HepG2 (cell line): ENCODE measurements around the gene TBC1D25. TPM values are rescaled to one million over a fixed set of nuclear protein-coding genes. Genes with fewer than 3 reads are reported as not detected.

ENCODE experiments used
- BCL6 ChIP-seq: IDR thresholded peaks from 2 replicates; pipeline ENCODE4 v1.6.1; 2016; ENCODE audit warnings: missing genetic modification reagents, missing compliant biosample characterization
- CC2D1A ChIP-seq: sonication (generic); formaldehyde crosslinking; IDR thresholded peaks from 2 replicates; pipeline ENCODE4 v1.8.1; 2023; ENCODE audit warnings: mild to moderate bottlenecking, missing genetic modification reagents
- CREM ChIP-seq, 2 experiments: sonication (generic) in 1 of 2; formaldehyde crosslinking in 1 of 2; IDR thresholded peaks; 2 replicates each; pipeline versions ENCODE4 v1.4.0 to v1.6.1; 2016 to 2020; ENCODE audit warnings: antibody characterized with exemption in 1 of 2, mild to moderate bottlenecking in 1 of 2, missing genetic modification reagents in 1 of 2
- ELF3 ChIP-seq: IDR thresholded peaks from 2 replicates; pipeline ENCODE4 v1.6.1; 2016; ENCODE audit warnings: missing genetic modification reagents, missing compliant biosample characterization
- FOXC1 ChIP-seq: sonication (generic); formaldehyde crosslinking; IDR thresholded peaks from 2 replicates; pipeline ENCODE4 v1.8.0; 2022; ENCODE audit warnings: mild to moderate bottlenecking, missing genetic modification reagents, borderline replicate concordance
- GATA4 ChIP-seq: sonication (generic); IDR thresholded peaks from 2 replicates; pipeline ENCODE4 v1.6.1; 2016; ENCODE audit warnings: antibody characterized with exemption, low read depth, borderline replicate concordance
- HMGA1 ChIP-seq: sonication (generic); formaldehyde crosslinking; conservative IDR thresholded peaks from 2 replicates; pipeline ENCODE4 v1.4.0; 2020; ENCODE audit warnings: missing genetic modification reagents
- ISX ChIP-seq: sonication (generic); formaldehyde crosslinking; conservative IDR thresholded peaks from 2 replicates; pipeline ENCODE4 v1.5.0; 2020; ENCODE audit warnings: missing genetic modification reagents
- KDM3A ChIP-seq: IDR thresholded peaks from 2 replicates; pipeline ENCODE4 v1.6.1; 2018; ENCODE audit warnings: low read depth, missing compliant biosample characterization
- MBNL3 ChIP-seq: fragments of 250-450 bp; sonication (Bioruptor Pico); conservative IDR thresholded peaks from 2 replicates; pipeline ENCODE4 v1.8.0; 2022; ENCODE audit warnings: mild to moderate bottlenecking, inconsistent platforms
- PAF1 ChIP-seq: IDR thresholded peaks from 2 replicates; pipeline ENCODE4 v1.6.1; 2016; ENCODE audit warnings: missing genetic modification reagents, missing compliant biosample characterization
- SMC3 ChIP-seq: IDR thresholded peaks from 2 replicates; pipeline ENCODE4 v1.6.1; 2011; ENCODE audit warnings: low read length, improper control_type of control experiment
- STAG1 ChIP-seq: sonication (generic); formaldehyde crosslinking; IDR thresholded peaks from 2 replicates; pipeline ENCODE4 v1.4.0; 2020; ENCODE audit warnings: missing genetic modification reagents
- ZIK1 ChIP-seq: sonication (generic); formaldehyde crosslinking; IDR thresholded peaks from 2 replicates; pipeline ENCODE4 v1.5.0; 2020; ENCODE audit warnings: mild to moderate bottlenecking, low read depth, missing genetic modification reagents, borderline replicate concordance
- ZMYM3 ChIP-seq: sonication (generic); formaldehyde crosslinking; IDR thresholded peaks from 2 replicates; pipeline ENCODE4 v1.5.1; 2020; ENCODE audit warnings: mild to moderate bottlenecking, missing genetic modification reagents
- ZNF10 ChIP-seq: sonication (generic); formaldehyde crosslinking; IDR thresholded peaks from 2 replicates; pipeline ENCODE4 v1.4.0; 2020; ENCODE audit warnings: mild to moderate bottlenecking, low read depth, missing genetic modification reagents, borderline replicate concordance
- ZNF30 ChIP-seq: sonication (generic); formaldehyde crosslinking; IDR thresholded peaks from 2 replicates; pipeline ENCODE4 v1.5.0; 2020; ENCODE audit warnings: mild to moderate bottlenecking, missing genetic modification reagents
- ZNF510 ChIP-seq: sonication (generic); formaldehyde crosslinking; IDR thresholded peaks from 2 replicates; pipeline ENCODE4 v1.4.0; 2020; ENCODE audit warnings: low read depth, mild to moderate bottlenecking, missing genetic modification reagents
- ZNF543 ChIP-seq: sonication (generic); formaldehyde crosslinking; IDR thresholded peaks from 2 replicates; pipeline ENCODE4 v1.4.0; 2020; ENCODE audit warnings: mild to moderate bottlenecking, missing genetic modification reagents
- ZNF788 ChIP-seq: sonication (generic); formaldehyde crosslinking; IDR thresholded peaks from 2 replicates; pipeline ENCODE4 v1.5.0; 2020; ENCODE audit warnings: mild to moderate bottlenecking, missing genetic modification reagents, borderline replicate concordance
- polyA plus RNA-seq, 8 experiments: library from polyadenylated mRNA; depleted of rRNA in 3 of 8; stranded (reverse) in 7 of 8; unstranded in 1 of 8; fragments of >200 nt; fragmentation: Illumina TruSeq in 4 of 8; extraction: Trizol in 4 of 8; gene quantifications; 2 replicates each; pipeline versions ENCODE4 v1.2.1 to v1.2.3, GENCODE V29; 2011 to 2016; ENCODE audit warnings: low read depth in 4 of 8, missing spikeins in 1 of 8, mixed read lengths in 1 of 8; ENCODE audit not compliant: insufficient read depth in 1 of 8
- total RNA-seq, 5 experiments: library from RNA; depleted of rRNA; stranded (reverse); fragments of >200 nt; fragmentation: Illumina TruSeq; extraction: Trizol; gene quantifications; 2 replicates each; pipeline ENCODE4 v1.2.3, GENCODE V29; 2016; ENCODE audit warnings: low read depth in 1 of 5
- TF ChIP-seq, protein P1 (sequence below): IDR thresholded peaks from 2 replicates; pipeline ENCODE4 v1.6.1; 2016; ENCODE audit warnings: low read depth
- TF ChIP-seq, protein P2 (sequence below): IDR thresholded peaks from 2 replicates; pipeline ENCODE4 v1.6.1; 2016
- TF ChIP-seq, protein P3 (sequence below): sonication (generic); formaldehyde crosslinking; IDR thresholded peaks from 2 replicates; pipeline ENCODE4 v1.4.0; 2020; ENCODE audit warnings: missing genetic modification reagents, borderline replicate concordance
- TF ChIP-seq, protein P4 (sequence below): sonication (generic); formaldehyde crosslinking; IDR thresholded peaks from 2 replicates; pipeline ENCODE4 v1.5.0; 2020; ENCODE audit warnings: missing genetic modification reagents
- TF ChIP-seq, protein P5 (sequence below): sonication (generic); formaldehyde crosslinking; IDR thresholded peaks from 2 replicates; pipeline ENCODE4 v1.4.0; 2020; ENCODE audit warnings: low read depth, mild to moderate bottlenecking, missing genetic modification reagents

Gene TBC1D25
- total and polyA plus RNA-seq, 2 of the 13 experiments (the other 11 are each of a cell fraction or from before 2014, with no cell fraction given): 3.5 to 4.7 TPM

DNA sequence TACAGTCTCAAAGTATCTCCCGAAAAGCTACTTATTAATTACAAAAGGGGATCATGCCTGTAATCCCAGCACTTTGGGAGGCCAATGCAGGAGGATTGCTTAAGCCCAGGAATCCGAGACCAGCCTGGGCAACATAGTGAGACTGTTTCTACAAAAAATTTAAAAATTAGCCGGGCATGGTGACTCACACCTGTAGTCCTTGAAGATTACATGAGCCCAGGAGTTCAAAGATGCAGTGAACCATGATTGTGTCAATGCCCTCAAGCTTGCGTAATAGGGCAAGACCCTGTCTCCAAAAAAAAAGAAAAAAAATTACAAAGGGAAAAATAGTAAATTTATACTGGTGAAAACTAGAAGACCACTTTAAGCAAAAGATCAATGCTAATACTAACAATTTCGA is 34.0 kb upstream of the TBC1D25 start (continued):
- no peak for TF ChIP-seq ZIK1
- TF ChIP-seq GATA4: no peak
- TF ChIP-seq CC2D1A (CRISPR knock-in tag): no peak
- TF ChIP-seq, protein P1, sequence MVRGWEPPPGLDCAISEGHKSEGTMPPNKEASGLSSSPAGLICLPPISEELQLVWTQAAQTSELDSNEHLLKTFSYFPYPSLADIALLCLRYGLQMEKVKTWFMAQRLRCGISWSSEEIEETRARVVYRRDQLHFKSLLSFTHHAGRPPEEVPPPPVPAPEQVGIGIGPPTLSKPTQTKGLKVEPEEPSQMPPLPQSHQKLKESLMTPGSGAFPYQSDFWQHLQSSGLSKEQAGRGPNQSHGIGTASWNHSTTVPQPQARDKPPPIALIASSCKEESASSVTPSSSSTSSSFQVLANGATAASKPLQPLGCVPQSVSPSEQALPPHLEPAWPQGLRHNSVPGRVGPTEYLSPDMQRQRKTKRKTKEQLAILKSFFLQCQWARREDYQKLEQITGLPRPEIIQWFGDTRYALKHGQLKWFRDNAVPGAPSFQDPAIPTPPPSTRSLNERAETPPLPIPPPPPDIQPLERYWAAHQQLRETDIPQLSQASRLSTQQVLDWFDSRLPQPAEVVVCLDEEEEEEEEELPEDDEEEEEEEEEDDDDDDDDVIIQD: 0 out of 2 replicates have a peak, but pooled peaks have one; percentile 17
- no peak for TF ChIP-seq BCL6
- no peak for TF ChIP-seq KDM3A (CRISPR knock-in tag)
- TF ChIP-seq, protein P2, sequence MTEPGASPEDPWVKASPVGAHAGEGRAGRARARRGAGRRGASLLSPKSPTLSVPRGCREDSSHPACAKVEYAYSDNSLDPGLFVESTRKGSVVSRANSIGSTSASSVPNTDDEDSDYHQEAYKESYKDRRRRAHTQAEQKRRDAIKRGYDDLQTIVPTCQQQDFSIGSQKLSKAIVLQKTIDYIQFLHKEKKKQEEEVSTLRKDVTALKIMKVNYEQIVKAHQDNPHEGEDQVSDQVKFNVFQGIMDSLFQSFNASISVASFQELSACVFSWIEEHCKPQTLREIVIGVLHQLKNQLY: no peak
- TF ChIP-seq, protein P3, sequence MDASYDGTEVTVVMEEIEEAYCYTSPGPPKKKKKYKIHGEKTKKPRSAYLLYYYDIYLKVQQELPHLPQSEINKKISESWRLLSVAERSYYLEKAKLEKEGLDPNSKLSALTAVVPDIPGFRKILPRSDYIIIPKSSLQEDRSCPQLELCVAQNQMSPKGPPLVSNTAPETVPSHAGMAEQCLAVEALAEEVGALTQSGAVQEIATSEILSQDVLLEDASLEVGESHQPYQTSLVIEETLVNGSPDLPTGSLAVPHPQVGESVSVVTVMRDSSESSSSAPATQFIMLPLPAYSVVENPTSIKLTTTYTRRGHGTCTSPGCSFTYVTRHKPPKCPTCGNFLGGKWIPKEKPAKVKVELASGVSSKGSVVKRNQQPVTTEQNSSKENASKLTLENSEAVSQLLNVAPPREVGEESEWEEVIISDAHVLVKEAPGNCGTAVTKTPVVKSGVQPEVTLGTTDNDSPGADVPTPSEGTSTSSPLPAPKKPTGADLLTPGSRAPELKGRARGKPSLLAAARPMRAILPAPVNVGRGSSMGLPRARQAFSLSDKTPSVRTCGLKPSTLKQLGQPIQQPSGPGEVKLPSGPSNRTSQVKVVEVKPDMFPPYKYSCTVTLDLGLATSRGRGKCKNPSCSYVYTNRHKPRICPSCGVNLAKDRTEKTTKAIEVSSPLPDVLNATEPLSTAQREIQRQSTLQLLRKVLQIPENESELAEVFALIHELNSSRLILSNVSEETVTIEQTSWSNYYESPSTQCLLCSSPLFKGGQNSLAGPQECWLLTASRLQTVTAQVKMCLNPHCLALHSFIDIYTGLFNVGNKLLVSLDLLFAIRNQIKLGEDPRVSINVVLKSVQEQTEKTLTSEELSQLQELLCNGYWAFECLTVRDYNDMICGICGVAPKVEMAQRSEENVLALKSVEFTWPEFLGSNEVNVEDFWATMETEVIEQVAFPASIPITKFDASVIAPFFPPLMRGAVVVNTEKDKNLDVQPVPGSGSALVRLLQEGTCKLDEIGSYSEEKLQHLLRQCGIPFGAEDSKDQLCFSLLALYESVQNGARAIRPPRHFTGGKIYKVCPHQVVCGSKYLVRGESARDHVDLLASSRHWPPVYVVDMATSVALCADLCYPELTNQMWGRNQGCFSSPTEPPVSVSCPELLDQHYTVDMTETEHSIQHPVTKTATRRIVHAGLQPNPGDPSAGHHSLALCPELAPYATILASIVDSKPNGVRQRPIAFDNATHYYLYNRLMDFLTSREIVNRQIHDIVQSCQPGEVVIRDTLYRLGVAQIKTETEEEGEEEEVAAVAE: no peak
- no peak for TF ChIP-seq STAG1 (CRISPR knock-in tag)
- TF ChIP-seq, protein P4, sequence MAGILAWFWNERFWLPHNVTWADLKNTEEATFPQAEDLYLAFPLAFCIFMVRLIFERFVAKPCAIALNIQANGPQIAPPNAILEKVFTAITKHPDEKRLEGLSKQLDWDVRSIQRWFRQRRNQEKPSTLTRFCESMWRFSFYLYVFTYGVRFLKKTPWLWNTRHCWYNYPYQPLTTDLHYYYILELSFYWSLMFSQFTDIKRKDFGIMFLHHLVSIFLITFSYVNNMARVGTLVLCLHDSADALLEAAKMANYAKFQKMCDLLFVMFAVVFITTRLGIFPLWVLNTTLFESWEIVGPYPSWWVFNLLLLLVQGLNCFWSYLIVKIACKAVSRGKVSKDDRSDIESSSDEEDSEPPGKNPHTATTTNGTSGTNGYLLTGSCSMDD (CRISPR knock-in tag): no peak
- no peak for TF ChIP-seq HMGA1
- TF ChIP-seq ISX (CRISPR knock-in tag): no peak
- no peak for TF ChIP-seq ZNF510 (CRISPR knock-in tag)
- no peak for TF ChIP-seq ELF3
- TF ChIP-seq PAF1 (CRISPR knock-in tag): no peak
- no peak for TF ChIP-seq MBNL3
- TF ChIP-seq FOXC1 (CRISPR knock-in tag): no peak
- no peak for TF ChIP-seq ZNF543
- TF ChIP-seq ZMYM3: peak; percentile 47; the same call in 1 of the 2 replicates
- peak; percentile 37; the same call in 1 of the 2 replicates for TF ChIP-seq CREM (IDR thresholded peaks at IDR 0.05)
- TF ChIP-seq CREM (CRISPR knock-in tag; IDR thresholded peaks at IDR 0.05): no peak
- TF ChIP-seq, protein P5, sequence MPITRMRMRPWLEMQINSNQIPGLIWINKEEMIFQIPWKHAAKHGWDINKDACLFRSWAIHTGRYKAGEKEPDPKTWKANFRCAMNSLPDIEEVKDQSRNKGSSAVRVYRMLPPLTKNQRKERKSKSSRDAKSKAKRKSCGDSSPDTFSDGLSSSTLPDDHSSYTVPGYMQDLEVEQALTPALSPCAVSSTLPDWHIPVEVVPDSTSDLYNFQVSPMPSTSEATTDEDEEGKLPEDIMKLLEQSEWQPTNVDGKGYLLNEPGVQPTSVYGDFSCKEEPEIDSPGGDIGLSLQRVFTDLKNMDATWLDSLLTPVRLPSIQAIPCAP (CRISPR knock-in tag): no peak
- TF ChIP-seq ZNF30: no peak
- no peak for TF ChIP-seq ZNF10 (CRISPR knock-in tag)
- no peak for TF ChIP-seq SMC3
- TF ChIP-seq ZNF788 (CRISPR knock-in tag): no peak
